ENCODE measurements around the gene GLRX5. TPM values are rescaled to one million over a fixed set of nuclear protein-coding genes. Genes with fewer than 3 reads are reported as not detected.

Gene GLRX5
- total and polyA plus RNA-seq, 2 experiments from 2014 or later, result 50.2 to 181 TPM

DNA sequence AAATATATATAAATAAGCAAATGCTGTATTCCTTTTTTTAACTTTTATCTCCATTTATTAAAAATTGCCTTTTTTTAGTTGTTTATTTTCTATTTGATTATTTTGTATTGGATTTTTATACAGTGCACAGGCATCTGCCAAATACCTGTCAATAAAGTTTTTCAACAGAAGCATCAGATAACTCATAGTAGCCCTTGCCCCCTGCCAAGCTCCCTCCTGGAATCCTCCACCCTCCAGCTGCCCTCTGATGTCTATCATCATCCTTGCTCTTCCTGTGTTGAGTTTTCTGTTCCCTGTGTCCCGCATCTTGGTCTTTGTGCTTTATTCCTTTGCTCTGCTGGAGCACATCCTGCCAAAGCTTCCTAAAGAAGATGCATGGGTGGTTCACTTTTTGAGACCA lies 16.6 kb downstream of the GLRX5 start:
- H3K4me1 ChIP-seq (ENCODE audit: low read depth), result no peaks in the 10 kb centered on the region
- no peaks in the 10 kb centered on the region for H3K9me3 ChIP-seq (ENCODE audit: low read depth)
- TF ChIP-seq, protein P1, sequence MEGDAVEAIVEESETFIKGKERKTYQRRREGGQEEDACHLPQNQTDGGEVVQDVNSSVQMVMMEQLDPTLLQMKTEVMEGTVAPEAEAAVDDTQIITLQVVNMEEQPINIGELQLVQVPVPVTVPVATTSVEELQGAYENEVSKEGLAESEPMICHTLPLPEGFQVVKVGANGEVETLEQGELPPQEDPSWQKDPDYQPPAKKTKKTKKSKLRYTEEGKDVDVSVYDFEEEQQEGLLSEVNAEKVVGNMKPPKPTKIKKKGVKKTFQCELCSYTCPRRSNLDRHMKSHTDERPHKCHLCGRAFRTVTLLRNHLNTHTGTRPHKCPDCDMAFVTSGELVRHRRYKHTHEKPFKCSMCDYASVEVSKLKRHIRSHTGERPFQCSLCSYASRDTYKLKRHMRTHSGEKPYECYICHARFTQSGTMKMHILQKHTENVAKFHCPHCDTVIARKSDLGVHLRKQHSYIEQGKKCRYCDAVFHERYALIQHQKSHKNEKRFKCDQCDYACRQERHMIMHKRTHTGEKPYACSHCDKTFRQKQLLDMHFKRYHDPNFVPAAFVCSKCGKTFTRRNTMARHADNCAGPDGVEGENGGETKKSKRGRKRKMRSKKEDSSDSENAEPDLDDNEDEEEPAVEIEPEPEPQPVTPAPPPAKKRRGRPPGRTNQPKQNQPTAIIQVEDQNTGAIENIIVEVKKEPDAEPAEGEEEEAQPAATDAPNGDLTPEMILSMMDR (IDR thresholded peaks at IDR 0.05; ENCODE audit: low read depth, low read length), result no peak
- no peaks in the 10 kb centered on the region for H3K36me3 ChIP-seq
- no peaks in the 10 kb centered on the region for H3K27me3 ChIP-seq
- no peak overlapping the region for H3K4me3 ChIP-seq
- H3K27ac ChIP-seq, result no peak overlapping the region
- no peak for DNase-seq (ENCODE audit: low read depth in 1 of 2, low spot score in 1 of 2)

DNA sequence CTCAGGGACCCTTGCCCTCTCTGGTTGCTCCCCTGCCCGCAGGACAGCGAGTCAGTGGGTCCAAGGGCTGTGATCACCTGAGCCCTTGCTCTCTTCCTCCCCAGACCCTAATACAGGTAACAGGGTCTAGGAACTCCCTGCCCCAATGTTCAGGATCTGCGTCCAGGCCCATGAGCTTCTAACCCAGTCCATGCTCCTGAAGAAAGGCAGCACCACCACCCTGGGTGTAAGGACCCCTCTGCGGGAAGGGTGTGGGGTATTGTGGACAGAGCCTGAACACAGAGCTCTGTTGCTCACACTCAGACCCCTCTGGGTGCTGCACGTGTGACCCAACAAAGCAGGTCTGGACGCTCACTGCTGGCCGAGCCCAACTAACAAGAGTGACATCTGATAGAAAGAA lies 18.3 kb downstream of the GLRX5 start:
- DNase-seq (ENCODE audit: low read depth in 1 of 2, low spot score in 1 of 2), result no peak
- no peaks in the 10 kb centered on the region for H3K27me3 ChIP-seq
- H3K27ac ChIP-seq, result no peak overlapping the region
- no peaks in the 10 kb centered on the region for H3K36me3 ChIP-seq
- no peak overlapping the region for H3K4me3 ChIP-seq
- TF ChIP-seq, protein P1 (IDR thresholded peaks at IDR 0.05; ENCODE audit: low read depth, low read length), result no peak
- no peaks in the 10 kb centered on the region for H3K9me3 ChIP-seq (ENCODE audit: low read depth)
- H3K4me1 ChIP-seq (ENCODE audit: low read depth), result no peaks in the 10 kb centered on the region

DNA sequence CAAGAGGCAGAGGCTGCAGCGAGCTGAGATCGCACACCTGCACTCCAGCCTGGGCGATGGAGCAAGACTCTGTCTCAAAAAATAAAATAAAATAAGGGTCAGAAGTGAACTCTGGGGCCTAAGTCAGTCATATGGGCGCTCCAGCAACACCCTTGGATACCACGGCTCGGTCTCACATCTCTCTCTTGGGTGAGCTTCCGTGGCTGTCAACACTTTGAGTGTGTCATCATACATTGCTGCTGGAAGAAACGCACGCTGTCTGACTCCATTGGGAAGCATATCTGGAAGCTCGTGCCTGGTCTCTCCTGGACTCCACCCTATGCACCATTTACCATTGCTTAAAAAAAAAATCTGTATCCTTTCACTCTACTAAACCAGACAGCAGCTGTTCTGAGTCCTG lies 20.2 kb downstream of the GLRX5 start:
- H3K36me3 ChIP-seq, result no peaks in the 10 kb centered on the region
- TF ChIP-seq, protein P1 (IDR thresholded peaks at IDR 0.05; ENCODE audit: low read depth, low read length), result no peak
- DNase-seq (ENCODE audit: low read depth in 1 of 2, low spot score in 1 of 2), result no peak
- H3K9me3 ChIP-seq (ENCODE audit: low read depth), result no peaks in the 10 kb centered on the region
- no peak overlapping the region for H3K4me3 ChIP-seq
- no peaks in the 10 kb centered on the region for H3K27me3 ChIP-seq
- H3K4me1 ChIP-seq (ENCODE audit: low read depth), result no peaks in the 10 kb centered on the region
- no peak overlapping the region for H3K27ac ChIP-seq

DNA sequence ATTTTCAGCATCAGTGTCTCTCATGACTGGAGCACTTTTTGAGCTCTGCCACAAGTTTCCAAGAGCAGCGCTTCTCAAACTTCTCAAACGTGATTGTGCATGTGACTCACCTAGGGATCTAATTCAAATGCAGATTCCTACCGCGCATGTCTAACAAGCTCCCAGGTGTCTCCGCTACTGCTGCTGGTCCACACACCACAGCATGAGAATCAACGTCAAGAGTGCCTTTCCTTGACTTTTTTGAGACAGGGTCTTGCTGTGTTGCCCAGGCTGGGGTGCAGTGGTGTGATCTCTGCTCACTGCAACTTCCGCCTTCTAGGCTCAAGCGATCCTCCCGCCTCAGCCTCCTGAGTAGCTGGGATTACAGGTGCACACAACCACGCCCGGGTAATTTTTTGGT lies 22.4 kb downstream of the GLRX5 start:
- no peak for DNase-seq (ENCODE audit: low read depth in 1 of 2, low spot score in 1 of 2)
- peaks cover 4% of the 10 kb centered on the region for H3K27me3 ChIP-seq

DNA sequence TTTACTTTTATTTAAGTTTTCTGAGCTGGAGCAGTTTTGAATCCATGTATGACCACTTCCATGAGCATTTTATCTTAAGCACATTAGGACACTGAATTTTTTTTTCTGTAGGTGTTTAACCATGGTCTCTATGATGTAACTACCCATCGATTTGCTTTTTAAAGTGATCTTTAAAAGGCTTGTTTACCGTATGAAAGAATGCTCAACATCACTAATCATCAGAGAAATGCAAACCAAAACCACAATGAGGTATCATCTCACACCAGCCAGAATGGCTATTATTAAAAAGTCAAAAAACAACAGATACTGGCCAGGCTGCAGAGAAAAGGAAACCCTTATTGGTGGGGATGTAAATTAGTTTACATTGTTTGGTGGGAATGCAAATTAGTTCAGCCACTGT lies 23.0 kb downstream of the GLRX5 start:
- H3K9me3 ChIP-seq (ENCODE audit: low read depth), result no peaks in the 10 kb centered on the region
- peaks cover 4% of the 10 kb centered on the region for H3K27me3 ChIP-seq
- H3K36me3 ChIP-seq, result no peaks in the 10 kb centered on the region
- no peaks in the 10 kb centered on the region for H3K4me1 ChIP-seq (ENCODE audit: low read depth)
- H3K4me3 ChIP-seq, result no peak overlapping the region
- TF ChIP-seq, protein P1 (IDR thresholded peaks at IDR 0.05; ENCODE audit: low read depth, low read length), result no peak
- DNase-seq (ENCODE audit: low read depth in 1 of 2, low spot score in 1 of 2), result no peak
- no peak overlapping the region for H3K27ac ChIP-seq

More for the DNA sequence above, 22.4 kb downstream of the GLRX5 start:
- Histone ChIP-seq H3K4me1 (ENCODE audit: low read depth) (no peaks in the 10 kb centered on the region), H3K9me3 (ENCODE audit: low read depth) (no peaks in the 10 kb centered on the region), H3K36me3 (no peaks in the 10 kb centered on the region), H3K4me3 (no peak overlapping the region), H3K27ac (no peak overlapping the region)
- TF ChIP-seq, protein P1 (IDR thresholded peaks at IDR 0.05; ENCODE audit: low read depth, low read length), result no peak

DNA sequence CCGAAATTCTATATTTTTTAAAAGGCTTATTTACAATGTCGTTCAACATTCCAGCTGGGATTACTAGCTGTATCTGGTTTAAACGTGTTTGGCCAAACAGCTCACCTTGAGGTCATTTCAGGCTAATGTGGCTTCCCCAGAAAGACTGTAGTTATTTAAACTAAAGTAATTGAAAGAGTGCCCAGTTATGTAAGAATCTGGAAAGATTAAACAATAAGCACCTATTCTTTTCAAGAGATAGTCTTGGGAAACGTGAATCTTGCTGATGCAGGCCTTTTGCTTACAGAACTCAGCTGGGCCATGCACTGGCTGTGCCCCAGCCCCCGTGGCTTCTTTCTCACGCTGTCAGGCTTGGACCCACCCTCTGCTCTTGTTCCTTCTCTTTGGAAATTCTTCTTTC lies 24.4 kb downstream of the GLRX5 start:
- no peak overlapping the region for H3K27ac ChIP-seq
- TF ChIP-seq, protein P1 (IDR thresholded peaks at IDR 0.05; ENCODE audit: low read depth, low read length), result no peak
- no peaks in the 10 kb centered on the region for H3K9me3 ChIP-seq (ENCODE audit: low read depth)
- no peaks in the 10 kb centered on the region for H3K36me3 ChIP-seq
- H3K4me1 ChIP-seq (ENCODE audit: low read depth), result no peaks in the 10 kb centered on the region
- no peak overlapping the region for H3K4me3 ChIP-seq
- no peak for DNase-seq (ENCODE audit: low read depth in 1 of 2, low spot score in 1 of 2)
- peaks cover 4% of the 10 kb centered on the region for H3K27me3 ChIP-seq
